Epithelial cell of alveolus of lung (primary cell): ENCODE data around the gene TRIB2. TPM values are rescaled to one million over a fixed set of nuclear protein-coding genes. Genes with fewer than 3 reads are reported as not detected.

Experiments used
- total RNA-seq: library from RNA; depleted of rRNA; stranded (reverse); fragments of >200 nt; gene quantifications from 2 replicates; pipeline ENCODE4 v1.2.1, GENCODE V29; 2015

The TRIB2 gene
- total RNA-seq: 48.5 and 154 TPM in 2 replicates

DNA sequence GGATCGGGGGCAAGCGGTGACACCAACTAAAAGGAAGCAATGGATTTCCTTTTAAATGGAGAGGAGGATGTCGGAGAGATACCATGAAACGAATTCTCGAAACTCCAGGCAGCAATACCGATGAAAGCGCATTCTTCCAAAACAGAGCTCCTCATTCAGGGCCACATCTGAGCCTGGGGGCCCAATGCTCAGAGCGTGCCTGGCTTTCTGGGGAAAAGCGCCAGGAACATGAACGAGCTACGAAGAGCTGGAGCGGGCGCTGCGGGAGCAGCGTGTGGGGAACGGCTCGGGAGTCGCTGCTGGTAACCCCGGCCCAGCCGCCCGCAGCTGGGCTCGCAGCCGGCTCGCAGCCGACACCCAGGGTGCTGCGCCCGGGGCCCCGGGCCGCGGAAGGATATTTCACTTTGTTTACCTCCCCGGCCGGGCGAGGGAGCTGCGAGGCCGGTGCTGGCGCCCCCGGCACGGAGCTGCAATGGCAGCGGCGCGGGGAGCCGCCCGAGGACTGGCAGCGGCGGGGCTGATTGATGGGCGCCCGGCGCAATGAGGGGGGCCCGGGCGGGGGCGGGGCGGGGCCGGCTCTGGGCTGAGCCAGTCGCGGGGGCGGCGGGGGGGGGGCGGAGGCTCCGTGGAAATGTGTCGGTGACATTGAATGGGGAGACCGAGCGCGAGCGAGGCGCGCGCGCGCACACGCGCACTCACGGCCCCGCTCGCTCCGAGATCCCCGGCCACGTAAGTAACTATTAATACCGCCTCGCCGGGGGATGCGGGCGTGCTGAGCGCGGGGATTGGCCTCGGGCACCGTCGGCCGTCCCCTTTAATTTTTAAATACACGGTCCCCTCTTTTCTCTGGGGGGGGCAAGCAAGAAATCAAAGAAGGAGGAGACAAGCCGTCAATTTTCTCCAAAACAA lies at the start of gene TRIB2:
Gene TRIB2 (plus strand): TSS at position 655 of the 909 bp plus-strand sequence. CDS start 1,372 bp downstream, outside the sequence.

